Measurements from ENCODE around the gene ZNF543. TPM values are rescaled to one million over a fixed set of nuclear protein-coding genes. Genes with fewer than 3 reads are reported as not detected.

The ZNF543 gene
- 9.5 and 10.1 TPM in 2 replicates for total RNA-seq

GRCh38 chr19:57320180-57321084, at the start of gene ZNF543:
ZNF543 (plus strand) TSS chr19:57320472; CDS start chr19:57320854, 382 bp downstream.

GRCh38 chr19:57280165-57280961, 39.9 kb upstream of the ZNF543 start, which contains the start of gene ZNF460:
ZNF460 (plus strand) TSS chr19:57280485; CDS start chr19:57280807, 322 bp downstream.

GRCh38 chr19:57350877-57351805, 30.9 kb downstream of the ZNF543 start, which contains the start of gene ZNF304:
ZNF304 (plus strand) TSS chr19:57351271; CDS start chr19:57351665, 394 bp downstream.

GRCh38 chr19:57362997-57363687, 42.9 kb downstream of the ZNF543 start, which contains the start of the genes TRAPPC2B and ZNF547:
TRAPPC2B (plus strand) TSS chr19:57363551; CDS start chr19:57364834, 1,283 bp downstream.
ZNF547 (plus strand) TSS chr19:57363551; CDS start chr19:57368556, 5,005 bp downstream.

Other genes with a start within 250 kb of the ZNF543 start
- gene USP29, start 200.5 kb upstream of the ZNF543 start, total RNA-seq, result not detected in 2 replicates
- gene ZIM3, start 175.3 kb upstream of the ZNF543 start, total RNA-seq, result not detected in 2 replicates
- gene DUXA, start 153.0 kb upstream of the ZNF543 start, total RNA-seq, result not detected in 2 replicates
- 35.6 and 51.0 TPM in 2 replicates for gene ZNF264, start 129.0 kb upstream of the ZNF543 start, total RNA-seq
- gene AURKC, start 89.4 kb upstream of the ZNF543 start, total RNA-seq, result 0.46 and 1.2 TPM in 2 replicates
- gene ZNF805, start 79.8 kb upstream of the ZNF543 start, total RNA-seq, result 44.6 and 50.5 TPM in 2 replicates
- 119 and 124 TPM in 2 replicates for gene ZNF460, start 40.0 kb upstream of the ZNF543 start, total RNA-seq
- 8.6 and 8.9 TPM in 2 replicates for gene ZNF304, start 30.8 kb downstream of the ZNF543 start, total RNA-seq
- gene TRAPPC2B, start 43.1 kb downstream of the ZNF543 start, total RNA-seq, result 10.0 and 12.2 TPM in 2 replicates
- 5.3 and 5.4 TPM in 2 replicates for gene ZNF547, start 43.1 kb downstream of the ZNF543 start, total RNA-seq
- 16.6 and 25.2 TPM in 2 replicates for gene ZNF548, start 69.4 kb downstream of the ZNF543 start, total RNA-seq
- 9.8 and 18.7 TPM in 2 replicates for gene ZNF17, start 90.7 kb downstream of the ZNF543 start, total RNA-seq
- 9.2 and 10.6 TPM in 2 replicates for gene ZNF749, start 114.9 kb downstream of the ZNF543 start, total RNA-seq
- gene VN1R1, start 136.7 kb downstream of the ZNF543 start, total RNA-seq, result 0.30 and 1.0 TPM in 2 replicates
- 15.7 and 17.4 TPM in 2 replicates for gene ZNF772, start 157.1 kb downstream of the ZNF543 start, total RNA-seq
- 10.9 and 21.7 TPM in 2 replicates for gene ZNF419, start 167.3 kb downstream of the ZNF543 start, total RNA-seq
- gene ZNF773, start 179.5 kb downstream of the ZNF543 start, total RNA-seq, result 25.4 and 28.5 TPM in 2 replicates
- gene ZNF549, start 206.9 kb downstream of the ZNF543 start, total RNA-seq, result 5.3 and 6.2 TPM in 2 replicates
- gene ZNF550, start 239.4 kb downstream of the ZNF543 start, total RNA-seq, result 9.2 and 10.7 TPM in 2 replicates

Measured in smooth muscle cell of the umbilical artery (primary cell).